Keratinocyte (primary cell): ENCODE results near the gene PGRMC2. TPM values are rescaled to one million over a fixed set of nuclear protein-coding genes. Genes with fewer than 3 reads are reported as not detected.

ENCODE experiments used
- DNase-seq: peaks from one replicate; pipeline ENCODE4 v3.0.0-alpha.2; 2011; ENCODE audit warnings: low read depth, missing footprints, low spot score
- FAIRE-seq: peaks from 2 replicates; lab custom pipeline; 2011; peaks lifted over from hg19 to GRCh38; lab: Jason Lieb, UNC
- H2AFZ ChIP-seq: 2 replicates; pipeline ENCODE4 v1.6.0; 2012; ENCODE audit warnings: low read length, control low read depth, inconsistent platforms; ENCODE audit not compliant: control insufficient read depth
- H3K27ac ChIP-seq: 2 replicates; pipeline ENCODE4 v1.5.1; 2011; ENCODE audit warnings: low read length; ENCODE audit not compliant: control insufficient read depth, insufficient read depth
- H3K27me3 ChIP-seq: 3 replicates; pipeline ENCODE4 v1.6.0; 2011; ENCODE audit warnings: low read length; ENCODE audit not compliant: control insufficient read depth, insufficient read depth; ENCODE audit errors: extremely low read depth
- H3K36me3 ChIP-seq, 2 experiments: 2 replicates in 1 of 2; 3 replicates in 1 of 2; pipeline ENCODE4 v1.5.1; 2011; ENCODE audit warnings: low read length in 2 of 2, mild to moderate bottlenecking in 1 of 2; ENCODE audit not compliant: control insufficient read depth in 2 of 2, insufficient read depth in 2 of 2; ENCODE audit errors: extremely low read depth in 1 of 2
- H3K4me1 ChIP-seq: 3 replicates; pipeline ENCODE4 v1.5.1; 2011; ENCODE audit warnings: low read length; ENCODE audit not compliant: control insufficient read depth, insufficient read depth; ENCODE audit errors: extremely low read depth
- H3K4me2 ChIP-seq: 3 replicates; pipeline ENCODE4 v1.6.0; 2011; ENCODE audit warnings: low read depth, low read length; ENCODE audit not compliant: control insufficient read depth, insufficient read depth; ENCODE audit errors: extremely low read depth
- H3K4me3 ChIP-seq, 3 experiments: fragments of 200-600 bp in 1 of 3; sonication (generic) in 1 of 3; 2 replicates in 2 of 3; 3 replicates in 1 of 3; pipeline ENCODE4 v1.5.1; 2011 to 2016; ENCODE audit warnings: low read length in 3 of 3, mild to moderate bottlenecking in 3 of 3, control low read depth in 2 of 3, inconsistent platforms in 1 of 3, low read depth in 1 of 3, mixed read lengths in 1 of 3, mixed run types in 1 of 3, moderate library complexity in 1 of 3; ENCODE audit not compliant: control insufficient read depth in 2 of 3, insufficient read depth in 2 of 3; ENCODE audit errors: extremely low read depth in 1 of 3
- H3K79me2 ChIP-seq: 2 replicates; pipeline ENCODE4 v1.6.0; 2012; ENCODE audit warnings: low read length; ENCODE audit not compliant: control insufficient read depth, insufficient read depth
- H3K9ac ChIP-seq: 3 replicates; pipeline ENCODE4 v1.6.0; 2011; ENCODE audit warnings: low read length; ENCODE audit not compliant: control insufficient read depth, insufficient read depth; ENCODE audit errors: extremely low read depth
- H3K9me1 ChIP-seq: 3 replicates; pipeline ENCODE4 v1.6.0; 2011; ENCODE audit warnings: low read length; ENCODE audit not compliant: control insufficient read depth, insufficient read depth; ENCODE audit errors: extremely low read depth
- H3K9me3 ChIP-seq: 2 replicates; pipeline ENCODE4 v1.5.1; 2012; ENCODE audit warnings: low read depth, low read length; ENCODE audit not compliant: control insufficient read depth
- H4K20me1 ChIP-seq: 3 replicates; pipeline ENCODE4 v1.6.0; 2011; ENCODE audit warnings: low read length; ENCODE audit not compliant: control insufficient read depth, insufficient read depth; ENCODE audit errors: extremely low read depth
- EZH2 ChIP-seq: IDR thresholded peaks from one replicate; pipeline ENCODE4 v1.6.1; 2012; ENCODE audit warnings: inconsistent platforms, mild to moderate bottlenecking, low read length, moderate library complexity
- dilution Hi-C: fragments of 300-500 bp; cut with MboI; formaldehyde crosslinking; loops from one replicate; pipeline ENCODE4 v1.7.0; 2020; ENCODE audit warnings: low sequenced_read_pairs; ENCODE audit not compliant: extremely low pct_ligation_motif_present
- polyA plus RNA-seq, 5 experiments: library from polyadenylated mRNA; depleted of rRNA in 3 of 5; stranded (reverse) in 3 of 5; stranded (forward) in 1 of 5; unstranded in 1 of 5; fragments of >200 nt; gene quantifications; 1 replicate in 1 of 5; 2 replicates in 3 of 5; 3 replicates in 1 of 5; pipeline versions ENCODE4 v1.2.1 to v1.2.3, GENCODE V29; 2011 to 2012; ENCODE audit warnings: missing spikeins in 2 of 5, low read depth in 1 of 5, low replicate concordance in 1 of 5
- TF ChIP-seq, protein P1 (sequence below), 3 experiments: IDR thresholded peaks in 1 of 3; conservative IDR thresholded peaks in 1 of 3; optimal IDR thresholded peaks in 1 of 3; 2 replicates in 2 of 3; 3 replicates in 1 of 3; pipeline versions ENCODE3 to v1.5.1; 2011; ENCODE audit warnings: low read length in 3 of 3, mild to moderate bottlenecking in 3 of 3, moderate library complexity in 2 of 3, control low read depth in 1 of 3, inconsistent platforms in 1 of 3; ENCODE audit not compliant: insufficient read depth in 2 of 3; ENCODE audit errors: extremely low read depth in 1 of 3

The PGRMC2 gene
- polyA plus RNA-seq, 1 donor (not counting 4 experiments of a cell fraction or from before 2014, with no cell fraction given), result 26.7 TPM

DNA sequence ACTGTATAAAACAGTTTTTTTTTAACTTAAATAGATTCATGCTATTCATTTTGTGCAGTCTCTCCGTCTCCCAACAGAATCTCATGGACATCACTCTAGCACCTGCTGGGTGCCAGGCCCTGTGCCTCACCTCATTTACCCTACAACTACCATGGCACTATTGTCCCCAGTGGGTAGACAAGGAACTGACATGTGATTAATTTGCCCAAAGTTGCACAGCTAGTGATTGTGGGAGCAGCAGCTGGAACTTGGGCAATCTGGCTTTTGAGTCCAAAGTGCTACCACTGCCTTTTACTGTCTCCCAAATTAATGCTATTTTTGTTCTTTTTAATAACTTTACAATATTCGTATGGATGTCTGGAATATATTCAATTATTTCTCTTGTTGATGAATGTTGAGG, 11.2 kb upstream of the PGRMC2 start:
- Histone ChIP-seq H3K27ac (no peak overlapping the region), H3K4me1 (no peaks in the 10 kb centered on the region), H3K9ac (no peak overlapping the region), H3K4me2 (no peak overlapping the region), H3K4me3 (no peak overlapping the region), H3K9me3 (no peaks in the 10 kb centered on the region), H3K79me2 (no peaks in the 10 kb centered on the region), H3K36me3 (no peaks in the 10 kb centered on the region), H2AFZ (no peak overlapping the region), H3K9me1 (no peaks in the 10 kb centered on the region), H3K27me3 (no peaks in the 10 kb centered on the region), H4K20me1 (no peaks in the 10 kb centered on the region)
- DNase-seq (no peak), FAIRE-seq (no peak)
- no peak for TF ChIP-seq EZH2
- TF ChIP-seq, protein P1, sequence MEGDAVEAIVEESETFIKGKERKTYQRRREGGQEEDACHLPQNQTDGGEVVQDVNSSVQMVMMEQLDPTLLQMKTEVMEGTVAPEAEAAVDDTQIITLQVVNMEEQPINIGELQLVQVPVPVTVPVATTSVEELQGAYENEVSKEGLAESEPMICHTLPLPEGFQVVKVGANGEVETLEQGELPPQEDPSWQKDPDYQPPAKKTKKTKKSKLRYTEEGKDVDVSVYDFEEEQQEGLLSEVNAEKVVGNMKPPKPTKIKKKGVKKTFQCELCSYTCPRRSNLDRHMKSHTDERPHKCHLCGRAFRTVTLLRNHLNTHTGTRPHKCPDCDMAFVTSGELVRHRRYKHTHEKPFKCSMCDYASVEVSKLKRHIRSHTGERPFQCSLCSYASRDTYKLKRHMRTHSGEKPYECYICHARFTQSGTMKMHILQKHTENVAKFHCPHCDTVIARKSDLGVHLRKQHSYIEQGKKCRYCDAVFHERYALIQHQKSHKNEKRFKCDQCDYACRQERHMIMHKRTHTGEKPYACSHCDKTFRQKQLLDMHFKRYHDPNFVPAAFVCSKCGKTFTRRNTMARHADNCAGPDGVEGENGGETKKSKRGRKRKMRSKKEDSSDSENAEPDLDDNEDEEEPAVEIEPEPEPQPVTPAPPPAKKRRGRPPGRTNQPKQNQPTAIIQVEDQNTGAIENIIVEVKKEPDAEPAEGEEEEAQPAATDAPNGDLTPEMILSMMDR (optimal IDR thresholded peaks at IDR 0.05 in 1 of 3, IDR thresholded peaks at IDR 0.05 in 1 of 3, conservative IDR thresholded peaks at IDR 0.05 in 1 of 3; ENCODE audit: extremely low read depth in 1 of 3, insufficient read depth in 2 of 3, low read length in 3 of 3), result peak in 1 of 3 experiments; percentile 11
- dilution Hi-C loops, result no loop called here

DNA sequence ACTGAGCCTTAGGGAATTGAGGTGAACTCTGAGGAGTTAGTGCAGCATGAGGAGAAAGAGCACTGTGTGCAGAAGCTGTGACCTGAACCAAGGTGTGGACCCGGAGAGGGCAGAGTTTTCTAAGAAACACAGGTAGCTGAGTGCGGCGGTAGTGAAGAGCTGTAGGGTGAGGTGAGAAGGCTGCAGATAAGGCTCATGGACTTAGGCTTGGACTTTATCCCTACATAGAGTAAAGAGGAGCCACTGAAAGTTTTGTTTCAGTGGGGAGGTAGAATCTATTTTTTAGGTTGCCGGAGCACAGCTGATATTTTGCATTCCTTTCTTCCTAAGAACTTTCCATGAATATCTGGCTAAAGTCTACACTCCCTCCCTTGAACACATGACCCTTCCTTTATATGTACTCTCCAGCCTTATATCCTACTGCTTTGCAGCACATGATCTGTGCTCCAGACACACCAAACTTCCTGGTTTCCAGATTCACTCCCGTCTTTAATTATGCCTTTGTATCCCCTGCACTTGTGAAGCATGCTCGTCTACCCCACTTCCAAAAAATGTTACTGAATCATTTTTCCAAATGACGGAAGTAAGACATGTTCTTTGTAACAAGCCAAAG, 10.6 kb upstream of the PGRMC2 start:
- H3K4me2 ChIP-seq, result no peak overlapping the region
- H4K20me1 ChIP-seq, result no peaks in the 10 kb centered on the region
- H3K27ac ChIP-seq, result no peak overlapping the region
- H3K79me2 ChIP-seq, result no peaks in the 10 kb centered on the region
- no peak overlapping the region for H3K4me3 ChIP-seq
- no peak overlapping the region for H2AFZ ChIP-seq
- H3K9me3 ChIP-seq, result no peaks in the 10 kb centered on the region
- no peak for FAIRE-seq
- TF ChIP-seq, protein P1 (optimal IDR thresholded peaks at IDR 0.05 in 1 of 3, IDR thresholded peaks at IDR 0.05 in 1 of 3, conservative IDR thresholded peaks at IDR 0.05 in 1 of 3; ENCODE audit: extremely low read depth in 1 of 3, insufficient read depth in 2 of 3, low read length in 3 of 3), result no peak
- no peaks in the 10 kb centered on the region for H3K27me3 ChIP-seq
- no peaks in the 10 kb centered on the region for H3K9me1 ChIP-seq
- dilution Hi-C loops, result no loop called here
- no peaks in the 10 kb centered on the region for H3K4me1 ChIP-seq
- no peak overlapping the region for H3K9ac ChIP-seq
- H3K36me3 ChIP-seq, result no peaks in the 10 kb centered on the region
- no peak for DNase-seq
